ENCODE data around the gene TCEA3.

- TF ChIP-seq ZNF384 (IDR thresholded peaks at IDR 0.05) (no peak), FOXA1 (IDR thresholded peaks at IDR 0.05) (no peak), TARDBP (IDR thresholded peaks at IDR 0.05) (no peak), HDGF (IDR thresholded peaks at IDR 0.05; ENCODE audit: borderline replicate concordance) (no peak), FOXK2 (IDR thresholded peaks at IDR 0.05) (no peak), SP1 (IDR thresholded peaks at IDR 0.05) (no peak), NFRKB (IDR thresholded peaks at IDR 0.05) (no peak), PKNOX1 (IDR thresholded peaks at IDR 0.05) (no peak), FOXM1 (IDR thresholded peaks at IDR 0.05; ENCODE audit: borderline replicate concordance) (no peak), ELF4 (IDR thresholded peaks at IDR 0.05) (no peak), L3MBTL2 (conservative IDR thresholded peaks at IDR 0.05) (no peak), SUZ12 (IDR thresholded peaks at IDR 0.05) (no peak), BHLHE40 (IDR thresholded peaks at IDR 0.05; ENCODE audit: borderline replicate concordance) (no peak)
Measured at GRCh38 chr1:23422241-23422877, 2.2 kb downstream of the TCEA3 start.
